Fibroblast of villous mesenchyme (primary cell): Measurements from ENCODE around the gene LRRC23. TPM values are rescaled to one million over a fixed set of nuclear protein-coding genes. Genes with fewer than 3 reads are reported as not detected.

ENCODE experiments used
- DNase-seq: peaks from one replicate; pipeline ENCODE4 v3.0.0-alpha.2; 2010; ENCODE audit warnings: low read depth
- H3K4me3 ChIP-seq: 2 replicates; pipeline ENCODE4 v1.5.1; 2011; ENCODE audit warnings: low read depth, mild to moderate bottlenecking, low read length
- CTCF ChIP-seq: IDR thresholded peaks from 2 replicates; pipeline ENCODE4 v1.5.1; 2012; ENCODE audit warnings: low read depth, mild to moderate bottlenecking, low read length; ENCODE audit not compliant: insufficient read depth
- total RNA-seq: library from RNA; depleted of rRNA; stranded (reverse); fragments of >200 nt; gene quantifications from 2 replicates; pipeline ENCODE4 v1.2.3, GENCODE V29; 2012

The LRRC23 gene
- total RNA-seq, 1 donor: 4.7 TPM

- DNase-seq: no peak
- H3K4me3 ChIP-seq: no peak overlapping the region
- TF ChIP-seq CTCF: no peak
These were observed 17.6 kb downstream of the LRRC23 start for GRCh38 chr12:6921996-6922946.

- TF ChIP-seq CTCF: peak; percentile 3
- no peak for DNase-seq
- no peak overlapping the region for H3K4me3 ChIP-seq
These were observed 18.5 kb downstream of the LRRC23 start for GRCh38 chr12:6923003-6923732.

GRCh38 chr12:6923851-6924250, 19.2 kb downstream of the LRRC23 start:
- no peak for DNase-seq
- H3K4me3 ChIP-seq: no peak overlapping the region
- no peak for TF ChIP-seq CTCF

- no peak for DNase-seq
- no peak for TF ChIP-seq CTCF
- no peak overlapping the region for H3K4me3 ChIP-seq
These were observed 20.6 kb downstream of the LRRC23 start for GRCh38 chr12:6925239-6925539.

GRCh38 chr12:6925540-6926279, 21.1 kb downstream of the LRRC23 start:
- H3K4me3 ChIP-seq: peak overlapping the region; percentile 94
- DNase-seq: peak; percentile 89
- no peak for TF ChIP-seq CTCF

- peak within 1 kb of the TSS; percentile 94 for H3K4me3 ChIP-seq
- TF ChIP-seq CTCF: no peak
- DNase-seq: peak; percentile 87
These were observed 22.9 kb downstream of the LRRC23 start, which contains the start of gene ATN1 for GRCh38 chr12:6927379-6928021. Gene ATN1, plus strand, starts transcription at chr12:6927959. Its CDS starts 6,043 bp downstream, at chr12:6934002.
